Measurements from ENCODE around the gene PRKCE.

PRKCE gene

GRCh38 chr2:45651415-45652089 lies at the start of gene PRKCE:
Gene PRKCE, plus strand, starts transcription at chr2:45651675.
- no peak for TF ChIP-seq CTCF (IDR thresholded peaks at IDR 0.05; ENCODE audit: borderline replicate concordance, control extremely low read depth, extremely low read depth, insufficient read depth, missing control alignments)
- in situ Hi-C loops (cut with MboI; ENCODE audit: low sequenced_read_pairs, unreplicated experiment), result no loop called here
- DNase-seq (ENCODE audit: low spot score), result peak; percentile 53

- in situ Hi-C loops (cut with MboI; ENCODE audit: low sequenced_read_pairs, unreplicated experiment), result no loop called here
- TF ChIP-seq CTCF (IDR thresholded peaks at IDR 0.05; ENCODE audit: borderline replicate concordance, control extremely low read depth, extremely low read depth, insufficient read depth, missing control alignments), result no peak
- DNase-seq (ENCODE audit: low spot score), result no peak
Observed at GRCh38 chr2:45602624-45603023, 48.9 kb upstream of the PRKCE start.

GRCh38 chr2:45605116-45605515 lies 46.4 kb upstream of the PRKCE start:
- no peak for DNase-seq (ENCODE audit: low spot score)
- no peak for TF ChIP-seq CTCF (IDR thresholded peaks at IDR 0.05; ENCODE audit: borderline replicate concordance, control extremely low read depth, extremely low read depth, insufficient read depth, missing control alignments)
- in situ Hi-C loops (cut with MboI; ENCODE audit: low sequenced_read_pairs, unreplicated experiment), result no loop called here

GRCh38 chr2:45606796-45607195 lies 44.7 kb upstream of the PRKCE start:
- in situ Hi-C loops (cut with MboI; ENCODE audit: low sequenced_read_pairs, unreplicated experiment), result no loop called here
- no peak for TF ChIP-seq CTCF (IDR thresholded peaks at IDR 0.05; ENCODE audit: borderline replicate concordance, control extremely low read depth, extremely low read depth, insufficient read depth, missing control alignments)
- no peak for DNase-seq (ENCODE audit: low spot score)

GRCh38 chr2:45607701-45608100 lies 43.8 kb upstream of the PRKCE start:
- in situ Hi-C loops (cut with MboI; ENCODE audit: low sequenced_read_pairs, unreplicated experiment), result no loop called here
- no peak for TF ChIP-seq CTCF (IDR thresholded peaks at IDR 0.05; ENCODE audit: borderline replicate concordance, control extremely low read depth, extremely low read depth, insufficient read depth, missing control alignments)
- no peak for DNase-seq (ENCODE audit: low spot score)

- in situ Hi-C loops (cut with MboI; ENCODE audit: low sequenced_read_pairs, unreplicated experiment), result no loop called here
- peak; percentile 36 for DNase-seq (ENCODE audit: low spot score)
- peak; percentile 44 for TF ChIP-seq CTCF (IDR thresholded peaks at IDR 0.05; ENCODE audit: borderline replicate concordance, control extremely low read depth, extremely low read depth, insufficient read depth, missing control alignments)
Observed at GRCh38 chr2:45610281-45611019, 41.0 kb upstream of the PRKCE start.
